Mucosa of rectum (tissue), 2 donors: ENCODE measurements around the gene ME3.

ENCODE experiments used
- H3K27ac ChIP-seq, 2 donors: one replicate each; pipeline ENCODE4 v1.7.0; 2013; ENCODE audit warnings: inconsistent platforms in 2 of 2, low read depth in 2 of 2, low read length in 2 of 2
- H3K27me3 ChIP-seq, 2 donors: one replicate each; pipeline ENCODE4 v1.7.0; 2013; ENCODE audit warnings: low read length in 2 of 2; ENCODE audit not compliant: control insufficient read depth in 2 of 2, insufficient read depth in 2 of 2
- H3K36me3 ChIP-seq, 2 donors: one replicate each; pipeline ENCODE4 v1.7.0; 2013; ENCODE audit warnings: low read length in 2 of 2; ENCODE audit not compliant: control insufficient read depth in 2 of 2, insufficient read depth in 2 of 2
- H3K4me1 ChIP-seq, 2 donors: one replicate each; pipeline ENCODE4 v1.7.0; 2013; ENCODE audit warnings: low read length in 2 of 2, mild to moderate bottlenecking in 1 of 2; ENCODE audit not compliant: control insufficient read depth in 2 of 2, insufficient read depth in 2 of 2
- H3K4me3 ChIP-seq, 2 donors: one replicate each; pipeline ENCODE4 v1.7.0; 2013; ENCODE audit warnings: low read length in 2 of 2
- H3K9ac ChIP-seq, 2 donors: one replicate each; pipeline ENCODE4 v1.7.0; 2013; ENCODE audit warnings: low read length in 2 of 2, low read depth in 1 of 2, mild to moderate bottlenecking in 1 of 2
- H3K9me3 ChIP-seq, 2 donors: one replicate each; pipeline ENCODE4 v1.7.0; 2013; ENCODE audit warnings: low read length in 2 of 2; ENCODE audit not compliant: control insufficient read depth in 2 of 2
- donor health status: healthy.
- donor health status: Normal muscosa, but diverticular disease.

Gene ME3

GRCh38 chr11:86460461-86461385 is 211.7 kb downstream of the ME3 start:
- Histone ChIP-seq H3K9ac (no peak overlapping the region), H3K4me3 (no peak overlapping the region), H3K36me3 (peaks cover 0 to 3% of the 10 kb centered on the region in 2 donors), H3K27ac (no peak overlapping the region), H3K9me3 (no peaks in the 10 kb centered on the region), H3K4me1 (peaks cover 0 to 11% of the 10 kb centered on the region in 2 donors), H3K27me3 (no peaks in the 10 kb centered on the region)

- H3K27ac ChIP-seq: no peak overlapping the region
These were observed 212.5 kb downstream of the ME3 start for GRCh38 chr11:86459682-86460460.

GRCh38 chr11:86459002-86459385 is 213.4 kb downstream of the ME3 start:
- Histone ChIP-seq H3K27me3 (no peaks in the 10 kb centered on the region), H3K4me1 (peaks cover 0 to 11% of the 10 kb centered on the region in 2 donors), H3K9ac (no peak overlapping the region), H3K27ac (no peak overlapping the region), H3K4me3 (no peak overlapping the region), H3K36me3 (peaks cover 0 to 3% of the 10 kb centered on the region in 2 donors), H3K9me3 (no peaks in the 10 kb centered on the region)

More at GRCh38 chr11:86459682-86460460, 212.5 kb downstream of the ME3 start:
- Histone ChIP-seq H3K9me3 (no peaks in the 10 kb centered on the region), H3K9ac (no peak overlapping the region), H3K4me1 (peaks cover 0 to 11% of the 10 kb centered on the region in 2 donors), H3K4me3 (no peak overlapping the region), H3K36me3 (peaks cover 0 to 3% of the 10 kb centered on the region in 2 donors), H3K27me3 (no peaks in the 10 kb centered on the region)

GRCh38 chr11:86458294-86459001 is 214.0 kb downstream of the ME3 start:
- Histone ChIP-seq H3K4me3 (no peak overlapping the region), H3K9ac (no peak overlapping the region), H3K4me1 (peaks cover 0 to 11% of the 10 kb centered on the region in 2 donors), H3K27me3 (no peaks in the 10 kb centered on the region), H3K36me3 (peaks cover 0 to 3% of the 10 kb centered on the region in 2 donors), H3K27ac (peak overlapping the region in 1 of 2 donors; percentile 4), H3K9me3 (no peaks in the 10 kb centered on the region)

GRCh38 chr11:86456075-86456939 is 216.1 kb downstream of the ME3 start:
- Histone ChIP-seq H3K27me3 (no peaks in the 10 kb centered on the region), H3K9me3 (no peaks in the 10 kb centered on the region), H3K4me3 (no peak overlapping the region), H3K36me3 (no peaks in the 10 kb centered on the region), H3K27ac (no peak overlapping the region), H3K9ac (no peak overlapping the region), H3K4me1 (peaks cover 0 to 11% of the 10 kb centered on the region in 2 donors)

- H3K36me3 ChIP-seq: no peaks in the 10 kb centered on the region
These were observed 219.0 kb downstream of the ME3 start for GRCh38 chr11:86453290-86454030.

GRCh38 chr11:86449993-86450629 is 222.3 kb downstream of the ME3 start:
- Histone ChIP-seq H3K9ac (no peak overlapping the region), H3K27me3 (no peaks in the 10 kb centered on the region), H3K36me3 (peaks cover 0 to 4% of the 10 kb centered on the region in 2 donors), H3K4me3 (no peak overlapping the region), H3K27ac (no peak overlapping the region), H3K9me3 (no peaks in the 10 kb centered on the region), H3K4me1 (no peaks in the 10 kb centered on the region)

More at GRCh38 chr11:86453290-86454030, 219.0 kb downstream of the ME3 start:
- no peak overlapping the region for H3K4me3 ChIP-seq
- peaks cover 0 to 7% of the 10 kb centered on the region in 2 donors for H3K4me1 ChIP-seq
- H3K9me3 ChIP-seq: no peaks in the 10 kb centered on the region
- H3K27me3 ChIP-seq: no peaks in the 10 kb centered on the region
- no peak overlapping the region for H3K27ac ChIP-seq
- H3K9ac ChIP-seq: no peak overlapping the region

- H3K27ac ChIP-seq: no peak overlapping the region
- no peaks in the 10 kb centered on the region for H3K27me3 ChIP-seq
- peaks cover 4% of the 10 kb centered on the region in 2 donors for H3K36me3 ChIP-seq
- no peak overlapping the region for H3K4me3 ChIP-seq
- no peaks in the 10 kb centered on the region for H3K9me3 ChIP-seq
- H3K4me1 ChIP-seq: no peaks in the 10 kb centered on the region
- no peak overlapping the region for H3K9ac ChIP-seq
These were observed 224.5 kb downstream of the ME3 start for GRCh38 chr11:86447763-86448480.
